GM12892 (cell line): ENCODE results near the gene CELA2A.

Source experiments
- POLR2A ChIP-seq: IDR thresholded peaks from 2 replicates; pipeline ENCODE4 v1.6.1; 2011; ENCODE audit warnings: low read depth, low read length, control low read depth
- POLR2AphosphoS5 ChIP-seq: IDR thresholded peaks from 2 replicates; pipeline ENCODE4 v1.6.1; 2011; ENCODE audit warnings: low read depth, low read length, control low read depth

DNA sequence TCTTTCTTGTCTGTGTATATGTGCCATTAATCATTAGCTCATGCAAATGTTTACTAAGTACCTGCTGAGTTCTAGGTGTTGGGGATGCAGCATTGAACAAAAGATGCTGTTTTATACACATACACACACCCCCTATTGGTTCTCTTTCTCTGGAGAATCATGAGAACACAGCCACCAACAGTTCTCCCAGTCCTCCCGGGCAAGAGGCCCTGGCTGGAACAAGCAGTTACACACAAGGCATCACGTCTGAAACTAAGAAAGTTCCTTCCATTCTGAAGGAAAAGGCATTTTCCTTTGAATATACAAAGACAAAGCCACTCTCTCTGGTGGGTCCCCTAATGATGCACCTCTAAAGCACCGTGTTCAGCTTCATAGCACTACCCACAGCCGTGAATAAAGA, 56.7 kb downstream of the CELA2A start:
- no peak for TF ChIP-seq POLR2AphosphoS5
- TF ChIP-seq POLR2A: no peak
